ENCODE results near the gene DDX42.

DDX42 gene

DNA sequence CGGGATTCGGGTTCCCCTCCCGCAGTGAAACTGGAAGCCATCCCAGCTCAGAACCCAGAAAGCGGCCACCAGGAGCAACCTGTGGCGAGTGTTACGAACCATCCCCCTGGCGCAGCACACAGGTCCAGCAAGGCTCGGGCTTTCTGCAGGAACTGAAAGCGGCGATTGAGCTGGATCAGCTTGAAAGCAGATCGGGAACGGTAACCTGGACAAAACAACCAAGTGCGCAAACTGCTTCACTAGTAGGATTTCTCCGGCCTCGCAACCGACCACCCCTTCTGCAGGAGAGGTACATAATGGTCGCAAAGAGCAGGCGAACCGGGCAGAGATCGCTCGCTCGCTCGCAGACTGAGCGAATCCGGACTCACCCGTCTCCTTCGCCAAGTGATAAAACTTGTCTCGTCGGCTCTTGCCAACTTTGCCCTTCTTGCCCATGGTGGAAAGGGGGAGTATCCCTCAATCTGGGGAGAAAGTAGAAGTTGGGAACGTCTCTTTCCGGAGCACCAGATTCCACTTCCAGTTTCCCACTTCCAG, 52.6 kb downstream of the DDX42 start:
- no peak for DNase-seq

DNA sequence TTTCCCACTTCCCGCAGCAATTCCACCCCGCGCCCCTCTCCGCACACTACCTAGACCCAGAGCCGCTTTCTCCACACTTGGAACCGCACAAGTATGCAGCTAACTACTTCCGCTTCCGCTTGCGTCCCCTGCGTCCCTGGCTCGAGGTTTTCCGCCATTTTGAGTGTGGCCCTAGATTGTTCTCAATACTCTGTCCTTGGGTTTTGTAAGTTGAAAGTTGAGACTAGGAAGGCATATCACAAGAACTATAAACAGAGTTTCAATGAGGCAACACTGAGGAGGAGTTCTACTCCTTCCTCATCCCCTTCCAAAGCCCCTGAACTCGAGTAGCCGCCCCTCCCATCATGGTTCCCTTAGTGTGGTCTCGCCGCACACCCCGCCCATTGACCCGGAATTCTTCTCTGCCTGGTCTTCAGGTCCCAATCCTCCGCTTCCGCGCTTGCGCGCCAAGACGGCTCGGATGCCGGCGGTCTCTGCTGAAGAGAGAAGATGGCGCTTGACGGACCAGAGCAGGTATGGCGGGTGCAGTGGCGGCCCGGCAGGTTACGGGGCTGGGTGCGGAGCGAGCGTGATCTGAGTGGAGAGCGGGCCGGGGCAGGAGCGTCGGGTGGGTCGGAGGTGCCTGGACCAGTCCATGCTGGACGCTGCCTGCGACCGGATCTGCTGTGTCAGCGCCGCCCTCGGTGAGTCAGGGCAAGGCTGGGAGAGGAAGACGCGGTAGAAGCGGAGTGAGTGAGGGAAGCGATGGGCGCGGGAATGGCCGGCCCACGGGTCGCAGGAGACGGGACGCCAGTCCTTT, 53.2 kb downstream of the DDX42 start, which contains the start of the genes FTSJ3 and PSMC5:
TSS of gene FTSJ3 (minus strand) at position 662 of the 799 bp plus-strand sequence. CDS start 761 bp downstream, outside the sequence.
TSS of gene PSMC5 (plus strand) at position 430 of the 799 bp plus-strand sequence. CDS start at position 490, 60 bp downstream.
- peak; percentile 95 for DNase-seq

DNA sequence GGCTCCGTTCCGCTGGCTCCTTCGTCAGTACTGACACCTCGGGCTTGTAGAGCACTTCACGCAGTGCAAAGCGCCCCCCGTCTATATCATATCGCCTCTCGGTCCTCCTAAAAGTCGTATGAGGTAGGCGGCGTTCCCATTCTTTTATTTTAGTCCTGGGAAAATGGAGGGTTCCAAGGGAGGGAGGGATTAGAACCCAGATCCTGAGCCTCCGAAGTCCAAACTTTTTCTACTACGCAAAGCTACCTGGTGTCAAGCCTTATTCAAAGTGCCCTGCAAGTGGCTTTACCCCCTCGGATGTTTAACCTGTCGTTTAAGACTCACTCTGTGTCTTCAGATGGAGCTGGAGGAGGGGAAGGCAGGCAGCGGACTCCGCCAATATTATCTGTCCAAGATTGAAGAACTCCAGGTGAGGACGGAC, 53.8 kb downstream of the DDX42 start:
- DNase-seq: no peak

DNA sequence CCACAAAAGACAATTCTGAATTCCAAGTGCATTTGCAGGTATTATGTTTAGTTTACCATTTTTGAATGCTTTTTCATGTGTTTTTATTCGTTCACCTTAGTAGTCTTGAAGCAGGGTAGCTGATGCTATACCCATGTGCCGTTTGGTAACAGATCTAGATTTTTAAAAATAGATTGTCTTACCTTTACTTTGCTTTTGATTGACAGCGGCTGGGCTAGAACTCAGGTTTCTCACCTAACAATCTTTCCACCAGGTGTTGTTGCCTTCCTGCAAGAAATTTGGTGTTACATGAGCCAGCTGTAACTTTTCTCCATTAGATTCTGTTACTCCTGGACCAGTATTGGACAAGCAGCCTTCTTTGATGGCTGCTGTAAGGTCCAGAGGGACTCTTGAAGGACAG, 55.0 kb downstream of the DDX42 start:
- DNase-seq: no peak

DNA sequence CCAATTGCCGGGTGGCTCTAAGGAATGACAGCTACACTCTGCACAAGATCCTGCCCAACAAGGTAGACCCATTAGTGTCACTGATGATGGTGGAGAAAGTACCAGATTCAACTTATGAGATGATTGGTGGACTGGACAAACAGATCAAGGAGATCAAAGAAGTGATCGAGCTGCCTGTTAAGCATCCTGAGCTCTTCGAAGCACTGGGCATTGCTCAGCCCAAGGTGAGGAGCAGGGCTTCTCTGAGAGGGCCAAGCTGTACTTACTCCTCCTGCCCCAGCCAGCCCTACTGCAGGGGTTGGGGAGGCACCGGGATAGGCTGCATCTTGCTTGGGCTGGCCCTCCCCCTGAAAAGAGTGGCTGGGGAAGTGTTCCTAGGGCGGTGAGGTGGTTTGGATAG, 56.3 kb downstream of the DDX42 start:
- DNase-seq: no peak

DNA sequence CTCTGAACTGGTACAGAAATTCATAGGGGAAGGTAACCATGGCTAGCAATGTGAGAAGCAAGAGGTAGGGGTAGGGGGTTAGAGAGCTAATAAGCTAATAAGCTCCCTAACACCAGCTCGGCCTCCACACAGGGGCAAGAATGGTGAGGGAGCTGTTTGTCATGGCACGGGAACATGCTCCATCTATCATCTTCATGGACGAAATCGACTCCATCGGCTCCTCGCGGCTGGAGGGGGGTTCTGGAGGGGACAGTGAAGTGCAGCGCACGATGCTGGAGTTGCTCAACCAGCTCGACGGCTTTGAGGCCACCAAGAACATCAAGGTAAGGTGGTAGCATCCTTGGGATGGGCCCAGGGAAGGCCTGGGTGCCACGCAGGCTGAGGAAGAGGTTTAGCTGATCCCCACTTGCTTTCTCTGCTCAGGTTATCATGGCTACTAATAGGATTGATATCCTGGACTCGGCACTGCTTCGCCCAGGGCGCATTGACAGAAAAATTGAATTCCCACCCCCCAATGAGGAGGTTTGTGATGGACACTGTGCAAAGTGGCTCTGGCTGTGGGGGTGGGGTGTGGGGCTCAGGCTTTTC, 57.0 kb downstream of the DDX42 start:
- no peak for DNase-seq

DNA sequence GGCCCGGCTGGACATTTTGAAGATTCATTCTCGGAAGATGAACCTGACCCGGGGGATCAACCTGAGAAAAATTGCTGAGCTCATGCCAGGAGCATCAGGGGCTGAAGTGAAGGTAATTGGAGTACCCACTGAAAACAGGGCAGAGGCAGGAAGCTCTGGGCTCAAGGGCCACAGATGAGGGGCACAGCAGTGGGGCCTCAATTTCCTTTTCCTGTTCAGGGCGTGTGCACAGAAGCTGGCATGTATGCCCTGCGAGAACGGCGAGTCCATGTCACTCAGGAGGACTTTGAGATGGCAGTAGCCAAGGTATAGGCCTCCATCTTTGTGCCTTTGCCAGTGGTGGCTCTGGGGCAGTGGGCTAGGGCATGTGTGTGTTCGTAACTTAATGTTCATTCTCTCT, 57.5 kb downstream of the DDX42 start:
- no peak for DNase-seq

DNA sequence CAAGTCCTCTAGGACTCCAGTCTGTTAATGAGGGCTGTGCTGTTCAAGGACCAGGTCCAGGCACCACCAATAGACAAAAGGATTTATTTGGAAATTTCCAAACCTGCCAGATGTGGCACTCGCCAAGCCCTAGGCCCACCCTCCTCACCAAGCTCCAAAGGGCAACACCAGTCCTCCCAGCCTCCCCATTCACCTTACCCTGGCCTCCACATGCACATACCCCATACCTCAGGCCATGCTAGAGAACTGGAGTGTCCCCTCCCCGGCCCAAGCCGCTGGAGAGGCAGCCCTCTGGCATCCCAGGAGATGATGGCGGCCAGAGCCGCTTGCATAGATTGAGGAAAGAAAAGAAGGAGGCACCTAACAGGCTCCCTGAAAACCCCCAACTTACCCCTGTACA, 58.0 kb downstream of the DDX42 start:
- DNase-seq: no peak

DNA sequence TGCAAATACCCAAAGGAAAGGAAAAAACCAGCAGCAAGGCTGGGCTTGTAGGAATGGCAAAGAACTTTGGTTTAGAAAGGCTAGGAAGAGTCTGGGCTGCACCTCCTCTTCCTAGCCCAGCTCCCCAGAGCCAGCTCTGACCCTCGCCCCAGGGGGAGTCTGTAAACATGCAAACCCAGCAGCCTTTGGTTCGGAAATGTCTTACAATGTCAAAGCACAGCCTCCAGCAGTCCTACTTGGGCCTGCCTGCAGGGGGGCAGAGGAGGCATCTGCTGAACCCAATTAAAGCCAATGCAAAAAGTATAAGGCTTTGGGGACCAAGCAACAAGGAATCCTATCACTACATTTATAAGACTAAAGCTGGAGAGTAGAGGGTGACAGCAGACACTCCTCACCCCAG, 58.5 kb downstream of the DDX42 start:
- DNase-seq: no peak

DNA sequence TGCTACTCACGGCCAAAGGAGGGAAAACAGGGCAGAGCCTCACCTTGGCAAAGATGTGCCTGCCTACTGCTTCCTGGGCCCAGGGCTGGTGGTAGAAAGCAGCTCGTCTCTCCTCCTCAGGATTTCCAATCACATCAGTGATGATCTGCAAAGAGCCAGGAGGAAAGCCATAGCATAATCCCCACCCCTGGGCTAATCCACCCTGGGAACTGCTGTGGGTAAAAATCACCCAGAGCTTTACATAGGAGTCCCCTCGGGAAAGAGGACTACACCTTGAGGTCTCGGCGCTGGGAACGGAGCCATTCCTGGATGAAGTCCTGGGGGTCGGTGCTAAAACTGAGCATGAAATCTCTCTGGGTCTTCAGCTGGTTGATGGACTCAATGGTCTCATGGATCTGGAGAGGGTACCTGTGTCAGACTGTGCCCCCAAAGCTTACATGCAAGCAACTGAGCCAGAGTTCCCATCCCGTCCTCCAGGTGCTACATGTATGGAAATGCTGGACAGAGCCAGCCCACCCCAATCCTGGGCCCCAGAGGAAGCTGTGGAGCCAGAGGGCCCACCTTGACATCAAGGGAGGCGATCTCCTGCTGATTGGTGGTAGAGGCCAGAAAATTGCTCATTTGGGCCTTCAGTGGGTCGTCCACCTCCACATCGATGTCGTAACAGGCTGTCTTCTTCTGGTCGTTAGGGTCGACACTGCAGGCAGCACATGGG, 59.2 kb downstream of the DDX42 start:
- DNase-seq: no peak

DNA sequence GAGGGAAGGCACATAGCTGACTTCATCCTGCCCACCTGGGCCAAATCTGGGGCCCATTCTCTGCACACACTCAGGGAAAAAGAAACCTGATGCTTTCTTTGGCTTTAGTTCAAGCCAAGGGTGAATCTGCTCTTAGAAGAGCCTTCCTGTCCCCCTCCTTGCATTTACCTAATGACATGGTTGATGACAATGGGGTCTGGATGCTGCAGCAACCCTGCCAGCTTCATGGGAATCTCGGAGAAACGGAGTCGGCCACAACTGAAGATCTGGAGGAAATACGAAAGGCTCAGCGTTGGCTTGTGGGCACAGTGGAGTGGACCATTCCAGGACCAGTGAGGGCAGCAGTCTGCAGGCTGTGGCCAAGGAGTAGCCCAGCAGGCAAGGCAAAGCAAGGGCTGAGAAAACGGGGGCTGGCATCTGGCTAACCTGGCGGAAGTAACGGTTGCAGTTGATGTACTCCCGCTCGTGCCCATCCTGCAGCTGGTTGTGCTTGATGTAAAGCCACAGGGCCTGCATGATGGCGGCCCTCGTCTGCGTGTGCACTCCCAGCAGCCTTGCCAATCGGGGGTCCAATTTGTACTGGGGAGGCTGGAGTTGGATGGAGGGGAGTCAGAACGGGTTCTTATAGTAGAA, 59.9 kb downstream of the DDX42 start:
- no peak for DNase-seq

DNA sequence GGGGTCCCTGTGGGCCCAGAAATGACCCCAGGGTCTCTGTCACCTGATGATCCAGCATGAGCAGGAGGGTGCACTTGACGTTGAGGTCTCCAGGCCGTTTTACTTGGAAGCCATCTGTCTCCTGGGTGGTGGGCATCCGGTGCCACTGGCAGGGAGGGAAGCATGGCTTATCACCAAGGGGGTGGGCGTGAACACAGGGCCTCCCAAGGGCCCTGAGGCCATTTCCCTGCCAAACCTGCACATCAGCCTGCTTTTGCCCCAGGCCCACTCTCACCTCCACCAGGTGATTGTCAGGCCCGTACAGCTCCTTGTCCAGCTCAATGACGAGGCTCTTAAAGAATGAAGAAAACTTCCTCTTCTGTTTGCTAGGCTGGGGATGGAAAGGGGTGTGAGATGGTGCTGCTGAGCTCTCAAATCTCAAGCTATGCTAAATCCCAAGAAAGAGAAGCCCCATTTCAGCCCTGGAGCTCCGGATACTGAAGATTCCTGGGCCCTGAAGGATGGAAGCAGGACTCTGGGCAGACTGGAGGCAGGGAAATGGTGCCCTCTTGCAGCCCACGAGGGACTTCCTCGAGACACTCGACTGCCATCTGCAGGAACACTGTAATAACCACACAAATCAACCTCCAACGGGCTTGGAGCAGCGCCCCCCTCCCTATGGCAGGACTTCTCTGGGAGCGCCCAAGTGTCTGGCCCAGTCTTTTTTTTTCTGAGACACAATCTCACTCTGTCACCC, 60.6 kb downstream of the DDX42 start:
- peak; percentile 60 for DNase-seq

DNA sequence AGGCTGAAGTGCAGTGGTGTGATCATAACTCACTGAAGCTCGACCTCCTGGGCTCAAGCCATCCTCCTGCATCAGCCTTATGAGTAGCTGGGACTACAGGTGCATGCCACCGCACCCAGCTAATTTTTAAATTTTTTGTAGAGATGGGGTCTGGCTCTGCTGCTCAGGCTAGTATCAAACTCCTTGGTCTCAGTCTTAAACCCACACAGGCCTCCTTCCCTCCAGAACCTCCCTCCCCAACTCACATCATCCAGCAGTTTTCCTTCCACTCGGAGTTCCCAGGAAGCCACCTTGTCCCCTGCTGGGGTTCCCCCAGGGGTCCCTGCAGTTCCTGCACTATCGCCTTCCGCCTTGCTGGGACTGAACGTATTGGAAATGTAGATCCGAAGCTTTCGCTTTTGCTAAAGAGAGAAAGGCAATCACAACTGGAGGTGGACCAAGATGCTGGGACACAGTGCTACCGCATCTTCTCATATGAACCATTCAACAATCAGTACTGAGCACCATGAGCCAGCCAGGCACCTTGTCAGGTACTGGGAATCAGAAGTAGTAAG, 61.3 kb downstream of the DDX42 start:
- no peak for DNase-seq

DNA sequence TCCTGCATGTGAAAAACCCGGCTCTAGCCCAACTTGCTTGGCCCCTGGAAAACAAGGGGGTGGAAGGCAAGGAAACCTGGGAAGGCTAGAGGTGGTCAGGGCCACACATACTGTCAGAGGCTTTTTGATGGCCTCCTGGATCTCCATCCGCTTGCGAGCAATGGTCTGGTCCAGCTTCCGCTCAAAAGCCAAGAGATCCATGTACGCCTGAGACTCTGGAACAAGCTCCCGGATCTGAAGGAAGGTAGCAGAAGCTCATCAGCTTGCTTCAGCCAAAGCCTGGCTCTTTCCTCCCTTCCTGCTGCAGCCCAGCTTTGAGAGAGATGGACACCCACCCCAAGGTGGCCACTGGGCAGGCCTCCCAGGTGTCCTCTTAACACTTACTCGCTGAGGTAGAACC, 62.8 kb downstream of the DDX42 start:
- DNase-seq: no peak

DNA sequence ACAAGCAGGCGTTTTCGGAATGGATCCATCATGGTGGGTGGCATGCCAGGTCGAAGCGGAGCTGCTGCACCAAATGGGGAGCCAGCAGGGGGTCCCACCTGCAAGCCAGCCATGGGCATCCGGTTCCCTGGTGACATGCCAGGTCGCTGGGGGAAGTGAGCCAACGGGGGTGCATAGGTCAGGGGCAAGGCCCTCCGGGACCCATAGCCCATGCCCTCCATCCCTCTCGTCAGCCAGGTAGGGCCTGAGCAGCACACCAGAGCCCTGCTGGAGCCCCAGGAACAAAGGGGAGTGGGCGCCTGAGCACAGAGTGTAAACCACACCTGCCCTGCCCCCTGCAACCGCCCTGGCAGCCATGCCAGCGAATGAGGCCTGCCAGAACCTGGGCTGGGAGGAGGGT, 63.5 kb downstream of the DDX42 start:
- no peak for DNase-seq

DNA sequence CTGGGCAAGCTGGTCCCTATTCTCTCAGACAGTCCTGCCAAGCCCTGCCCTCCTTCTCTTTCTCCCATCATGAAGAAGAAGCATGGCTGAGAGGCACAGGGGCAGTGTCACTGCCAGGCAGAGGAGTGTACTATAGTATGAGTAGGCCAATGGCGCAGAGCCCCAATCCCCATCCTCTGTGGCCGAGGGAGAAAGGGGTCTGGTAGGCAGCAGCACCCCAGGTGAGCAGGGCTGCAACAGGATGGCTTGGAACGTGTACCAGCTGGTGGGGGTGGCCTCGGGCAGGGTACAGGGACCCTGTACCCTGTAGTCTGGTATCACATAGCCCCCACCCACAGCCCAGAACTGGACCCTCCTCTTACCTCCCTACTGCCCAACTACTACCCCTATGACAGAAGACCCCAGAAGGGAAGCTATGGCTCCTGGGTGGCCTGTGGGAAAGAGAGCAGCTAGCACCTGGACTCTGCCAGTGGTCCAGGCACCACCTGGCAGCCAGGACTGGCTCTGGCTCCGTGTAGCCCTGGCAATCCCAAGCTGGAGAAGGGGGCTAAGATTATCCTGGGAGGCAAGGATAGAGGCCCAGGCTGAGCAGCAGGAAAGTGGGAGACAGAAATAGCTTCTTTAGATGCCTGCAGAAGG, 64.1 kb downstream of the DDX42 start:
- no peak for DNase-seq

DNA sequence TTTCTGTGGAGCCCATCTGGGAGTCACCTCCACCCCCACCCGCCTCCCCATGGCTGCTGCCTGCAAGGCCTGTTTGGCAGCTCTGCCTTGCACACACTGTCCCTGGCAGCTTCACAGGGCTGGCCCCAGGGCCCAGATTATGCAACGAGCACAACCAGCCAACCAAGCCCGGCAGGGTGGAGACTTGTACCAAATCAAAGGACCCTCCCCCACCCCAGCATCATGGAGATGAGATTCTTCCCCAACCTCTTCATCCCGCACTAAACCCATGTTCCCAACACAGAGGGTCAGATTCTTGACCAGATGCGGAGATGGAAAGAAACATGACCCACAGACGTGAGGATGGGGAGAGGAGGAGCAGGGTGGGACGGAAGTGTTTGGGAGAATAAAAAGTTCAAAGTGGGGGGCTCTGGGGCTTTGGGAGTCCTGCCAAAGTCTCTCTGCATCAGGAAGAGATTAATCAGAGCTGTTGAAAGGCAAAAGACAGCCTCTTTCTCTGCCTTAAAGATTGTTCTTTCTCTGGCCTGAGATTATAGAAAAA, 64.7 kb downstream of the DDX42 start:
- DNase-seq: no peak

DNA sequence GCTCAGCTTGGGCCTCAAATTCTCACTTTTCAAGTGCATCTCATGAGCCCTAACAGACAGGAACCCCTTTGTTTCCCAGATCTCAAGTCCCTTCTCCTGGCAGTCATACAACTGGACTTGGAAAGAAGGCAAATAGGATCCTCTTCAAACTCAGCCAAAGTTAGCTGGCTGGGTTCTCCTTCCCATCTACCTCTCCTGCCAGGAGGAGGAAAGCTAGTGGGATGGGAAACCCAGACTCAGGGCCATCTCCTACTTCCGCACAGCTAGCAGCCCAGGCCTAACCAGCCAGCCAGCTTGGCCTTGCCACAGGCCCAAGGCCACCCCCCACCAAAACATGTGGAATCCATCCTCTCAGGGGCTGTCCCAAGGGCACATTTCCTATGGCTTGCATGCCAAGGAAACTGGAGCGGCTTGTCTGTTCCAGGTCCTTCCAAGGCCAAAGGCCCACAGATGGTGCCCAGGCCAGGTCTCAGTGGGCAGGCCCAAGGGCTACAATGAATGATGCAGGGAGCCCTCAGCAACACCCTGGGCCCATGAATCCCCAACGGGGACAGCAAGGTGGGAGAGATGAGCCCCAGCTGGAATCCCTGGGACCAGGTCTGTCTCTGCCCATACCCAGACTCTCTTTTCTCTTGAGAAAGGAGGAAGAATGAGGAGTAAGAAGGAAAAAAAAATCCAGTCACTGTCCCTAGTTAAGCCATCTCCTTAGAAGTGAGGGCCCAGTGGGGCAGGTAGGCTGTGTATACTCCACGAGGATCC, 66.8 kb downstream of the DDX42 start:
- no peak for DNase-seq

DNA sequence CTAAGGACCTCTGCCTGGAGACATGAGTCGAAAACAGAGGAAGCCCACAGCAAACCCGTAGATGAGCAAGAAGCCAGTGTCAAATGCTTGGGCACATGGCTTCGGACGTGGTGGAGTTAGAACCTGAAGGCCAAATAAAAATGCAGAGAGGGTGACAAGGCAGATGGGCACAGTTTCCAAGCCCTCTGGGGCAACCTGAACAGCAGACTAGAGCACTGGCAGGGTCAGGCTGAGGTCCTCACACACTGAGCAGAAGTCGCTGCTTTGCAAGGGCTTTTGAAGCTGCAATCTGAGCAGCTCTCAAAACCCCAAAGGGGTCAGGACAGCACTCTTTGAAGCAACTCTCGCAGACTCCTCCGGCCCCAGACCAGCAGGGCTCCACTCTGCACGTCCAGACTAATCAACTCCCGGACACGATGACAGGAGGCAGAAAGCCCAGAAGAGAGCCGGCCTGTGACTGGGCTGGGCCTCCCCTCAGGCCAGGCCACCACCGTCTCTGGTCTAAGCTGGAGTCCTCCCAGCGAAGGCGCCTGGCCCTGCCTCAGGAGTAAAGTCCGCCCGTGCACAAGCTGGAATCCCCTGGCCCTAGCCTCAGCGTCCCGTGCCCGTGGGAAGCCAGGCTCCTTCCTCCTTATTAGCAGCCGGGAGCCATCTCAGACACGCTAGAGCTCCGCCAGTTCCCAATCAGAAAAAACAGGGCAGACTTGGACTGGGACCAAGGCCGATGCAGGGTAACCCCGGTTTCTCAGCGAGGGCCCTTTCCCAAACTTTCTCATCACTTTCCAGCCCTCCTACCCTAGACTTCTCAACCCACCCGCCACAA, 67.6 kb downstream of the DDX42 start:
- no peak for DNase-seq

DNA sequence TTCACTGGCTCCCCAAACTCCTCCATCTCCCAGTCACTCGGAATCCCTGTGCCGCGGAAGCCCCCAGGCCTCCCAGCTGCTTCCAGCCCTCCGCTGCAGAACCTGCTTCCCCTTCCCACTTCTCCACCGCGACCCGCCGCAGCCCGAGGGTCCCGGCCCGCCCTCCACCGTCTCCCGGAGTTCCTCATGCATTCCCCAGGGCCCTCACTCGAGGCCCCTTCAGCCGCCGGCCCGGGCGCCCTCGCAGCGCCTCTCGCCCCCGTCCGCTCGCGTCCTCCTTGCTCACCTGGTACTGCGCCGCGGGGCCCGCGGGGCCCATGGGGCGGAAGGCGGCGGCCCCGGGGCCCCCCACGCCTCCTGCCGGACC, 68.2 kb downstream of the DDX42 start:
- no peak for DNase-seq
